T-helper 1 cell (primary cell): Measurements from ENCODE around the gene EPHB1.

Experiments
- DNase-seq, 5 donors: peaks; one replicate each; pipeline ENCODE4 v3.0.0-alpha.2; 2012 to 2020

Gene EPHB1

DNA sequence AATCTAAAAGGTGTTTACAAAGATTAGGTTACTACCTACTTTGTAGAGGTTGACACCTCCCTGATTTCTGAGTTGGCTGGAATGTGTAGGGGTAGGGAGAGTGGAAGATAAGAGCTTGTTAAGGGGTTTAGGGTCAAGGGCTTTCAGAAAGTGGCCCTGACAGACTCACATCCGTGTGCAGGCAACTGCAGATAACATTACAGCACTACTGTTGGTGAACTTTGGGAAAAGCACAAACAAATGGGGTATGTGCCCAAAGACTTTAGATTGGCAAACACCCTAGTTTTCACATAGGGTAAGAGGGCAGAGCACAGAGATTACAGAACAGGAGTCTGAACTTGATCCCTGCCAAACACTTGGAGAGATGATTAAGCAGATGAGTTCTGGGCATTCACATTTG lies 375.7 kb downstream of the EPHB1 start:
- DNase-seq = no peak

GRCh38 chr3:135172191-135172869 lies 377.3 kb downstream of the EPHB1 start:
- DNase-seq = no peak

DNA sequence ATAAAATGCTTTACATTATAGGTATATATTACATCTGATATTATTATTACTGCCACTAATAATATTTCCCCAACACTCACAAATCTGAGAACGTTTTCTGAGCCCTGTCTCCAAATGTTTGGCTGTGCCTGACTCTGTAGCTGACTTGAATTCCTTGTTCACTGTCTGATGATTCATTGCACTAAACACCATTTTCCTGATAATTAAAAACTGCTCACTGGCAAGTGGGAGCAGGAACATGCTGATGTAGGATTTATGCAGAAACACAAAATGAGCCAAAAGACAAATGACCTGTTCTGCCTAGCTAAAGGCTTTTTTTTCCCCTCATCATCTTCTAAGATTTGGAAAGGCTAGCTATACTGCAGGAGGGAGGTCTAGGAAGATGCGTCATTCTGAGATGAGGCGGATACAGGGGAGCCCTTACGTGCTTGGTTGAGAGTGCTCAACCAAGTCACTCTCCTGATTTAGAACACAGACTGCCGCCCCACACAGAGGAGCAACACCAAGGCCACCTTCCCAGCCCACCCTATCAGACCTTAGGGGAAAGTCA lies 380.7 kb downstream of the EPHB1 start:
- DNase-seq = no peak

- DNase-seq = no peak
Observed at GRCh38 chr3:135176881-135177280, 381.8 kb downstream of the EPHB1 start.

GRCh38 chr3:135178566-135178965 lies 383.5 kb downstream of the EPHB1 start:
- DNase-seq = no peak

- DNase-seq = no peak
Observed at GRCh38 chr3:135181408-135181807, 386.3 kb downstream of the EPHB1 start.

DNA sequence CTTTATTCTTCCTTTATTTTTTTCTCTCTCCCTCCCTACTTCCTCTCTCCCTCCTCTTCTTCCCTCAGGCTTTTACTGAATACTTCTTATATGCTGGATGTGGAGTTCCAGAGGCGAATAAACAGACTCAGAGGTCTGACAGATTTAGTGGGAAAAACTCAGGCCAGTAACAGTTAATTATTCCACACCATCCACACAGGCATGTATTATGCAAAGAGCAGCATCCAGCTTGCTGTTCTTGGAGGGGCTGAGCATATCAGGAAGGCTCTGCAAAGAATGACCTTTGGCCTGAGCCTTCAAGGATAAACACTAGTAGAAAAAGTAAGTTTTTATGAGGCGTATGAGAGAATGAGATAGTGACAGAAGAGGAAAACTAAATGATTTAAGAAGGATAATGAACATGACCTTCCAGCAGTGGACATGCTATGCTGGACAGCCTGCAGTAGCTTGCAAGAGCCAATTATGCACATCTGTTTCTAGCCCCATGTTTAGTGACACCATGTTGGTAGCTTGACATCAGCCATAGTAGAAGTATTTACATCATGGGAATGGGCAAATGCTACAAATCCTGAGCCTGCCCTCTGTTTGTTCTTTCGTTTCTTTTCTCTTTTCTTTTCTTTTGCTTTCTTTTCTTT lies 387.4 kb downstream of the EPHB1 start:
- DNase-seq = no peak

GRCh38 chr3:135190658-135191057 lies 395.6 kb downstream of the EPHB1 start:
- no peak for DNase-seq

DNA sequence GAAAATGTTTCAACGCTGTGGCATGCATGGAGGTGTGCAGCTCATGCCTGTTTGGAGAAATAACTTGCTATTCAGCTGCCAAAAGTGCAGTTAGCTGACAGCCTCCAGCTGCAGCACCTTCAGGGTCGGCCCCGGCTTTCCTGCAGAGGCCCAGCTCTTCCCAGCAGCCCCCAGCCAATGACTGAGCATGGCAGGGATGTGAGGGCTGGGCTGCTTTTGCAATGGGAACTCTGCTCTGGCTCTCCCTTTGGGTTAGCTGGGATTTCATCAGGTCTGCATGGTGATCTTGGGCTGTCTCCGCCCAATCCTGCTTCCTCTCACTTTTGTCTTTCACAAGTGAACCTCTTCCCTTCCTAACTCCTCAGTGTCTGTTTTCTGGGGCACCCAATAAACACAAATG lies 396.6 kb downstream of the EPHB1 start:
- no peak for DNase-seq

GRCh38 chr3:135192929-135193328 lies 397.9 kb downstream of the EPHB1 start:
- DNase-seq = no peak

GRCh38 chr3:135197246-135197645 lies 402.2 kb downstream of the EPHB1 start:
- DNase-seq = peak in 1 of 5 donors; percentile 18

DNA sequence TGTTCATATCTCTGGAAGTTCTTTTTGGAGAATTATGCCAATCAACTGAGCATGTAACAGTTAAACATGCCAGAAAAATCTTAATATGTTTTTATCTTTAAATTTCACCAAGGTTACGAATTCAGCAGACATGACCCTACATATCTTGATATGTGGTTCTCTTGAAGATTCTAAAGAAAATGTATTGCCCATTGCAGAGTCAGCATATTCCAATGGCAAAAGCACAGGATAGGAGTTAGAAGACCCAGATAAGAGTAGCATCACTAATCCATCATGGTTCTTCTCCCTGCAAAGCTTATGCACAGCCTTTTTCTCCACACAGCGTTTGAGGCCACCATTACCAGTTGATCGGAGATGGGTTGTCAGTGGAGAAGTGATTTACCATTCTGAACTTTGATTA lies 402.8 kb downstream of the EPHB1 start:
- DNase-seq = no peak

- no peak for DNase-seq
Observed at GRCh38 chr3:135199137-135199536, 404.1 kb downstream of the EPHB1 start.

DNA sequence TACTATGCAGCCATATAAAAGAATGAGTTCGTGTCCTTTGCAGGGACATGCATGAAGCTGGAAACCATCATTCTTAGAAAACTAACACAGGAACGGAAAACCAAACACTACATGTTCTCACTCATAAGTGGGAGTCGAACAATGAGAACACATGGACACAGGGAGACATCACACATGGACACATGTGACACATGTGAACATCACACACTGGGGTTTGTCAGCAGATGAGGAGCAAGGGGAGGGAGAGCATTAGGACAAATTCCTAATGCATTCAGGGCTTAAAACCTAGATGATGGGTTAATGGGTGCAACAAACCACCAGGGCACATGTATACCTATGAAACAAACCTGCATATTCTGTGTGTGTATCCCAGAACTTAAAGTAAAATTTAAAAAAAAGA lies 408.0 kb downstream of the EPHB1 start:
- no peak for DNase-seq

DNA sequence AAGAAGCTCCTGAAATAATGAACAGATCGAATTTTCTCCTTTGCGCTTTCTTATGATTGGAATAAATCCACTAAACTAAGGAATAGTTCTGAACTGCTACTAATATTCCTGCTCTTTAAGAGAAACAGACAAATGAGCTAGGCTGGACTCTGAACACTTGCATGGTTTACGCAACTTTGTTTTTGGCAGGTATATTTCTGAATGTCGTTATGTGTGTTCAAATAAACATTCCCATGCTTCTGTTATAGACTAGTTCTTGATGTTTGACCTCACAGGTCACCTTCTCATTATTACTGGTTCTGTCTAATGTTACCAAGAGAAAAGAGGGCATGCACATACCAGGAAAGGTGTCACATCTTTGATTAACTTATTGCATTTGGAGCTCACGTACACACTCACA lies 418.2 kb downstream of the EPHB1 start:
- DNase-seq = no peak

- DNase-seq = no peak
Observed at GRCh38 chr3:135213822-135214221, 418.8 kb downstream of the EPHB1 start.

DNA sequence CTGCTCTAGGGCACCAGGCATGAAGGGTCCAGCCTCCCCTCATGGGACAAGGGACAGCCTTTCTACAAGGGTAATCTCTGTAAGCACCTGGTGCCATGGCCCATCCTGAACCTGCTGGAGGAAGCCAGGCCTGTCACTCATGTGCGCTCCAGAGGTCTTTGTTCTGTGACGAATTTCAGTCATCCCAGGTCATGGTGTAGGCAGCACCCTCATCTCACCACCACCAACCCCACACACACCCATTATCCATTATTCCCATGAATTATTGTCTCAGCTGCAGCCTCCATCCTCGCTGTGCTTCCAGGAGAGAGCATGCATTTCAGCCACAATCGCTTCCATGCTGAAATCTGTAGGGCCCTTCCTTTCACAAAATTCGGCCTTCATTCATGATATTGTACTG lies 419.3 kb downstream of the EPHB1 start:
- DNase-seq = no peak

DNA sequence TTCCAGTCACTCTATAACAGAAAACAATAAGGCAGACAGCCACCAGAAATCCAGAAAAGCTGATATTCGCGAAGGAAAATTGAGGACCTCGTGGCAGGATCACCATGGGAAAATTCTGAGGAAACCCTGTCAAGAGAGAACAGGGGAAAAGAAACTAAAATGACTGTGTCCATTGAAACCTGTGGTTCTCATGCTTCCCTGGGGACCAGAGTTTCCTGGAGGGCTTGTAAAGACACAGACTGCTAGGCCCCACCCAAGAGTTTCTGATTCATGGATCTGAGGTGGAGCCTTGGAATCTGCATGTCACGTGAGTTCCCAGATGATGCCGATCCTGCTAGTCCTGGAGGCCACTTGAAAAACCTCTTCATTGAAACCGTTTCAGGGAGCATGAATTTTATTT lies 420.5 kb downstream of the EPHB1 start:
- DNase-seq = no peak

GRCh38 chr3:135216659-135217058 lies 421.6 kb downstream of the EPHB1 start:
- DNase-seq = no peak

GRCh38 chr3:135217730-135218129 lies 422.7 kb downstream of the EPHB1 start:
- DNase-seq = no peak

GRCh38 chr3:135218304-135218703 lies 423.2 kb downstream of the EPHB1 start:
- DNase-seq = no peak

DNA sequence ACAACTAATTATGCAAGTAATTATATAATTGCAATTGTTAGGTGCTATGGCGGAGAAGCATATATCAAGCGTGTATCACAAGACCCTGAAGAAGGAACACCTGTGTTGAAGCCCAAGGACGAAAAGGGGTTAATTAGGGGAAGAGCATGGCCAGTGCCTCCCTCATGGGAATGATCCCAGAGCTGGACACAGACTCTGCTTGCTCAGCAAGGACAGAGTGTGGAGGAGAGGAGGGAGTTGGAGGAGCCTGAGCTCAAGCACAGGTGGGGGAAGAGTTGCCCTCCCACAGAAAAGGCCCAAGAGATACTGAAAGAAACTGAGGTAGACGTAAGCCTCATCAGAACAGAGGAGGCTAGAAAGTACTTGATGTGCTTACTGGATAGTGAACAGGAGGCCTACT lies 423.7 kb downstream of the EPHB1 start:
- no peak for DNase-seq

DNA sequence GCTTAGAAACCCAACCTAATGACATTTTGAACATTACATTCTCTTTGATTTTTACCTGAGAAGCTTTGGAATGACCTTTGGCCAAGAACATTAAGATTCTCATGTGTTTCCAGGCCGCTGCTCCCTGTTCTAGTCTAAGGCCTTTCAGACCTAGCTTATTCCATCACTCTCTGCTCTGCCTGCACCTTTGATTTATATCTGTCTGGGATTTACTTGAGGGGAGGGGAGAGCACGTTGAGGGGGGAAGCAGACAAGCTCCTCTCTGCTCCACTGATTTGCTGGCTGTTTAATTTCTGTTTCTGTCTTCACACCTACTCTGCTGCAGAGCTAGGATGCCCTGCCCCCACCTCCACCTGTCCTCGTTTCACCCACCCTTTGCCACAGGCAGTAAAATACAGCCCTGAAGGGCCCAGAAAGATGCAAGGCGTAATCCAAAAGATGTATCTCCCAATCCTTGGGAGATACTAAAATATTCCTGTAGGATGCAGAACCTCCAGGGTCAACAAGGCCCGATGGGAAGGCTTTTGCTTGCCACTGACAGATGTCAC lies 429.8 kb downstream of the EPHB1 start:
- DNase-seq = no peak

- no peak for DNase-seq
Observed at GRCh38 chr3:135226057-135226456, 431.0 kb downstream of the EPHB1 start.
